Frontal cortex (tissue), 4 donors: ENCODE results near the gene OR2A42. TPM values are rescaled to one million over a fixed set of nuclear protein-coding genes. Genes with fewer than 3 reads are reported as not detected.
"Not testable (repeated sequence)": the region's sequence is repeated elsewhere in the genome, so short reads cannot be mapped to it uniquely, and the experiment has no call there.

ENCODE experiments used
- DNase-seq, 2 donors: peaks; one replicate each; pipeline ENCODE4 v3.0.0; 2012; ENCODE audit warnings: low spot score in 2 of 2
- FAIRE-seq: peaks from 2 replicates; lab custom pipeline; 2012; peaks lifted over from hg19 to GRCh38; lab: Jason Lieb, UNC
- total RNA-seq: library from RNA; depleted of rRNA; stranded (reverse); fragments of >200 nt; gene quantifications from one replicate; pipeline ENCODE4 v1.2.3, GENCODE V29; 2014
- donor health status: control.
- donor health status: control.
- donor health status: control.

Gene OR2A42
- total RNA-seq, 1 donor from 2014 or later: under 0.01 TPM

- not testable (repeated sequence) for FAIRE-seq, DNase-seq
Measured at GRCh38 chr7:144228810-144229209, 10.6 kb downstream of the OR2A42 start.

- not testable (repeated sequence) for DNase-seq, FAIRE-seq
Measured at GRCh38 chr7:144226866-144227265, 12.5 kb downstream of the OR2A42 start.

GRCh38 chr7:144223675-144224074 is 15.7 kb downstream of the OR2A42 start:
- DNase-seq, FAIRE-seq: not testable (repeated sequence)

GRCh38 chr7:144220531-144220930 is 18.9 kb downstream of the OR2A42 start:
- not testable (repeated sequence) for DNase-seq, FAIRE-seq

- FAIRE-seq, DNase-seq: not testable (repeated sequence)
Measured at GRCh38 chr7:144219149-144219548, 20.3 kb downstream of the OR2A42 start.

GRCh38 chr7:144218581-144218980 is 20.8 kb downstream of the OR2A42 start:
- not testable (repeated sequence) for DNase-seq, FAIRE-seq

GRCh38 chr7:144217200-144217599 is 22.2 kb downstream of the OR2A42 start:
- DNase-seq, FAIRE-seq: not testable (repeated sequence)

- not testable (repeated sequence) for FAIRE-seq, DNase-seq
Measured at GRCh38 chr7:144205306-144205705, 34.1 kb downstream of the OR2A42 start.

- FAIRE-seq, DNase-seq: not testable (repeated sequence)
Measured at GRCh38 chr7:144203086-144203485, 36.3 kb downstream of the OR2A42 start.

GRCh38 chr7:144201978-144202377 is 37.4 kb downstream of the OR2A42 start:
- DNase-seq, FAIRE-seq: not testable (repeated sequence)

- not testable (repeated sequence) for FAIRE-seq, DNase-seq
Measured at GRCh38 chr7:144198934-144199333, 40.5 kb downstream of the OR2A42 start.

- not testable (repeated sequence) for FAIRE-seq, DNase-seq
Measured at GRCh38 chr7:144195212-144195872, 44.1 kb downstream of the OR2A42 start, which contains the start of gene ARHGEF35. Gene ARHGEF35 (minus strand): TSS chr7:144195833. CDS start chr7:144188383, 7,450 bp downstream.

GRCh38 chr7:144194453-144194852 is 45.0 kb downstream of the OR2A42 start:
- FAIRE-seq: not testable (repeated sequence)

GRCh38 chr7:144193782-144194181 is 45.6 kb downstream of the OR2A42 start:
- not testable (repeated sequence) for FAIRE-seq

More at GRCh38 chr7:144194453-144194852, 45.0 kb downstream of the OR2A42 start:
- not testable (repeated sequence) for DNase-seq

GRCh38 chr7:144188578-144189171 is 50.7 kb downstream of the OR2A42 start:
- not testable (repeated sequence) for DNase-seq, FAIRE-seq

More at GRCh38 chr7:144193782-144194181, 45.6 kb downstream of the OR2A42 start:
- DNase-seq: not testable (repeated sequence)

GRCh38 chr7:144187848-144188247 is 51.6 kb downstream of the OR2A42 start:
- not testable (repeated sequence) for FAIRE-seq, DNase-seq

- FAIRE-seq: not testable (repeated sequence)
Measured at GRCh38 chr7:144183166-144183565, 56.2 kb downstream of the OR2A42 start, which contains the start of gene CTAGE4. Gene CTAGE4 (plus strand): TSS chr7:144183466. CDS start chr7:144183504, 38 bp downstream.

GRCh38 chr7:144179165-144179479 is 60.3 kb downstream of the OR2A42 start:
- DNase-seq, FAIRE-seq: not testable (repeated sequence)

More at GRCh38 chr7:144183166-144183565, 56.2 kb downstream of the OR2A42 start, which contains the start of gene CTAGE4:
- DNase-seq: not testable (repeated sequence)

- not testable (repeated sequence) for DNase-seq, FAIRE-seq
Measured at GRCh38 chr7:144178380-144179164, 60.8 kb downstream of the OR2A42 start.
